ENCODE data around the gene NLN.
"Not testable (repeated sequence)": the region's sequence is repeated elsewhere in the genome, so short reads cannot be mapped to it uniquely, and the experiment has no call there.

The NLN gene

GRCh38 chr5:65863747-65864146 lies 141.7 kb downstream of the NLN start:
- Mint-ChIP-seq H3K27me3 (no peaks in the 10 kb centered on the region), H3K27ac (peak overlapping the region; percentile 32), H3K9me3 (no peaks in the 10 kb centered on the region), H3K36me3 (ENCODE audit: low read depth) (no peaks in the 10 kb centered on the region), H3K4me3 (no peak overlapping the region), H3K4me1 (ENCODE audit: low read depth) (peaks cover 23% of the 10 kb centered on the region)

GRCh38 chr5:65866837-65867521 lies 145.0 kb downstream of the NLN start:
- Mint-ChIP-seq H3K27ac (peak overlapping the region; percentile 20), H3K9me3 (peaks cover 6% of the 10 kb centered on the region), H3K4me3 (peak overlapping the region; percentile 2), H3K36me3 (ENCODE audit: low read depth) (peaks cover 4% of the 10 kb centered on the region), H3K4me1 (ENCODE audit: low read depth) (peaks cover 23% of the 10 kb centered on the region), H3K27me3 (no peaks in the 10 kb centered on the region)

- no peaks in the 10 kb centered on the region for H3K27me3 Mint-ChIP-seq
- H3K4me3 Mint-ChIP-seq = peak overlapping the region; percentile 2
- peak overlapping the region; percentile 20 for H3K27ac Mint-ChIP-seq
- H3K9me3 Mint-ChIP-seq = peaks cover 6% of the 10 kb centered on the region
- peaks cover 19% of the 10 kb centered on the region for H3K4me1 Mint-ChIP-seq (ENCODE audit: low read depth)
- peaks cover 4% of the 10 kb centered on the region for H3K36me3 Mint-ChIP-seq (ENCODE audit: low read depth)
Measured at GRCh38 chr5:65867542-65868195, 145.7 kb downstream of the NLN start.

GRCh38 chr5:65868509-65868908 lies 146.5 kb downstream of the NLN start:
- H3K27me3 Mint-ChIP-seq = no peaks in the 10 kb centered on the region
- H3K4me3 Mint-ChIP-seq = no peak overlapping the region
- H3K36me3 Mint-ChIP-seq (ENCODE audit: low read depth) = peaks cover 4% of the 10 kb centered on the region
- peaks cover 6% of the 10 kb centered on the region for H3K9me3 Mint-ChIP-seq
- no peak overlapping the region for H3K27ac Mint-ChIP-seq
- H3K4me1 Mint-ChIP-seq (ENCODE audit: low read depth) = peaks cover 18% of the 10 kb centered on the region

GRCh38 chr5:65871182-65871581 lies 149.2 kb downstream of the NLN start:
- no peak overlapping the region for H3K27ac Mint-ChIP-seq
- H3K27me3 Mint-ChIP-seq = no peaks in the 10 kb centered on the region
- peaks cover 13% of the 10 kb centered on the region for H3K4me1 Mint-ChIP-seq (ENCODE audit: low read depth)
- no peak overlapping the region for H3K4me3 Mint-ChIP-seq
- H3K36me3 Mint-ChIP-seq (ENCODE audit: low read depth) = peaks cover 4% of the 10 kb centered on the region
- peaks cover 10% of the 10 kb centered on the region for H3K9me3 Mint-ChIP-seq

- H3K27me3 Mint-ChIP-seq; H3K27ac Mint-ChIP-seq; H3K4me3 Mint-ChIP-seq; H3K9me3 Mint-ChIP-seq; H3K36me3 Mint-ChIP-seq (ENCODE audit: low read depth): not testable (repeated sequence)
- peaks cover 11% of the 10 kb centered on the region for H3K4me1 Mint-ChIP-seq (ENCODE audit: low read depth)
Measured at GRCh38 chr5:65871776-65872175, 149.8 kb downstream of the NLN start.

- H3K4me3 Mint-ChIP-seq = no peak overlapping the region
- H3K27me3 Mint-ChIP-seq = no peaks in the 10 kb centered on the region
- H3K27ac Mint-ChIP-seq = no peak overlapping the region
- H3K9me3 Mint-ChIP-seq = peaks cover 13% of the 10 kb centered on the region
- H3K4me1 Mint-ChIP-seq (ENCODE audit: low read depth) = no peaks in the 10 kb centered on the region
- H3K36me3 Mint-ChIP-seq (ENCODE audit: low read depth) = peaks cover 4% of the 10 kb centered on the region
Measured at GRCh38 chr5:65873181-65873750, 151.3 kb downstream of the NLN start.

- peaks cover 4% of the 10 kb centered on the region for H3K36me3 Mint-ChIP-seq (ENCODE audit: low read depth)
- H3K4me1 Mint-ChIP-seq (ENCODE audit: low read depth) = no peaks in the 10 kb centered on the region
- no peaks in the 10 kb centered on the region for H3K27me3 Mint-ChIP-seq
- H3K27ac Mint-ChIP-seq = no peak overlapping the region
- peaks cover 17% of the 10 kb centered on the region for H3K9me3 Mint-ChIP-seq
- H3K4me3 Mint-ChIP-seq = no peak overlapping the region
Measured at GRCh38 chr5:65874241-65874640, 152.2 kb downstream of the NLN start.

- peaks cover 15% of the 10 kb centered on the region for H3K9me3 Mint-ChIP-seq
- H3K27me3 Mint-ChIP-seq = no peaks in the 10 kb centered on the region
- H3K27ac Mint-ChIP-seq = no peak overlapping the region
- H3K4me1 Mint-ChIP-seq (ENCODE audit: low read depth) = no peaks in the 10 kb centered on the region
- H3K36me3 Mint-ChIP-seq (ENCODE audit: low read depth) = peaks cover 3% of the 10 kb centered on the region
- H3K4me3 Mint-ChIP-seq = no peak overlapping the region
Measured at GRCh38 chr5:65876496-65876895, 154.5 kb downstream of the NLN start.

GRCh38 chr5:65876970-65877369 lies 155.0 kb downstream of the NLN start:
- Mint-ChIP-seq H3K27me3 (no peaks in the 10 kb centered on the region), H3K36me3 (ENCODE audit: low read depth) (no peaks in the 10 kb centered on the region), H3K9me3 (peaks cover 11% of the 10 kb centered on the region), H3K4me1 (ENCODE audit: low read depth) (no peaks in the 10 kb centered on the region), H3K27ac (no peak overlapping the region), H3K4me3 (no peak overlapping the region)

All from stimulated activated naive CD8-positive, alpha-beta T cell treated with anti-CD3 and anti-CD28 coated beads, Interleukin-15, Interleukin-2, amounts not matched to agents 100 ng/mL and 50 ng/mL, for 24 hours (primary cell).